ENCODE results near the gene RAB7B. TPM values are rescaled to one million over a fixed set of nuclear protein-coding genes. Genes with fewer than 3 reads are reported as not detected.

RAB7B gene
- total and polyA plus RNA-seq, 2 of the 13 experiments (the other 11 are each of a cell fraction or from before 2014, with no cell fraction given) = 0.05 to 0.46 TPM

- POLR2A ChIA-PET = no interaction called here
- Histone ChIP-seq H3K4me3 (replicated peaks in 1 of 3; ENCODE audit: insufficient read depth in 1 of 3, low read depth in 2 of 3, low read length in 3 of 3) (no peak overlapping the region), H3K4me1 (ENCODE audit: insufficient read depth, low read length) (peaks cover 10% of the 10 kb centered on the region), H3K27ac (ENCODE audit: extremely low read length, insufficient read depth, low read length) (no peak overlapping the region), H3K4me2 (ENCODE audit: low read depth, low read length) (no peak overlapping the region), H3K36me3 (replicated peaks in 1 of 2; ENCODE audit: control insufficient read depth in 1 of 2, insufficient read depth in 2 of 2, low read length in 2 of 2) (no peaks in the 10 kb centered on the region), H4K20me1 (ENCODE audit: insufficient read depth, low read length) (no peaks in the 10 kb centered on the region), H3K27me3 (ENCODE audit: control insufficient read depth in 1 of 2, insufficient read depth in 2 of 2, low read length in 2 of 2) (peaks cover 5 to 41% of the 10 kb centered on the region in 2 experiments; a peak in 3 of 5 replicates), H3K9me3 (ENCODE audit: low read length) (no peaks in the 10 kb centered on the region), H2AFZ (ENCODE audit: low read length) (no peak overlapping the region), H3K9ac (ENCODE audit: insufficient read depth, low read depth, low read length) (no peak overlapping the region), H3K79me2 (ENCODE audit: insufficient read depth, low read length) (no peaks in the 10 kb centered on the region)
- intact Hi-C loops (cut with micrococcal nuclease; ENCODE audit: unreplicated experiment) = no loop called here
- ATAC-seq (no peak), FAIRE-seq (no peak), DNase-seq (ENCODE audit: low spot score) (no peak)
- in situ Hi-C loops (cut with HindIII; ENCODE audit: extremely low pct_ligation_motif_present, low pct_unique_long_range_greater_than_20kb) = loop anchor here (5.0 kb wide), 1 partner anchor 39 kb away; no protein-coding TSS in a partner anchor
- BruUV-seq (replicated peaks) = no TSS peak
- TF ChIP-seq PCBP2 (optimal IDR thresholded peaks at IDR 0.05; ENCODE audit: low read depth, low read length, poor library complexity, severe bottlenecking) (no peak), YEATS4 (CRISPR knock-in tag; IDR thresholded peaks at IDR 0.05; ENCODE audit: borderline replicate concordance) (no peak), TFDP1 (CRISPR knock-in tag; IDR thresholded peaks at IDR 0.05; ENCODE audit: borderline replicate concordance) (no peak), ZNF891 (CRISPR knock-in tag; IDR thresholded peaks at IDR 0.05) (no peak), ZNF20 (CRISPR knock-in tag; IDR thresholded peaks at IDR 0.05) (no peak), HOXA9 (CRISPR knock-in tag; IDR thresholded peaks at IDR 0.05; ENCODE audit: borderline replicate concordance) (no peak), RBFOX2 (IDR thresholded peaks at IDR 0.05; ENCODE audit: low read depth, low read length) (no peak), TAF1 (CRISPR knock-in tag; IDR thresholded peaks at IDR 0.05) (no peak), FOXC1 (CRISPR knock-in tag; IDR thresholded peaks at IDR 0.05; ENCODE audit: borderline replicate concordance) (no peak), ZNF569 (CRISPR knock-in tag; IDR thresholded peaks at IDR 0.05; ENCODE audit: borderline replicate concordance) (no peak), GABPA (IDR thresholded peaks at IDR 0.05; ENCODE audit: low read depth, low read length) (no peak), GABPA (CRISPR knock-in tag; IDR thresholded peaks at IDR 0.05; ENCODE audit: low read depth) (no peak), CSRNP2 (CRISPR knock-in tag; conservative IDR thresholded peaks at IDR 0.05; ENCODE audit: low read depth) (no peak), RBM22 (optimal IDR thresholded peaks at IDR 0.05; ENCODE audit: low read length) (no peak), ARHGAP35 (CRISPR knock-in tag; IDR thresholded peaks at IDR 0.05; ENCODE audit: borderline replicate concordance) (no peak), RBAK (CRISPR knock-in tag; IDR thresholded peaks at IDR 0.05) (no peak)
- CTCF ChIA-PET (ENCODE audit: low intra/inter-chr PET ratio, low total read pairs) = no interaction called here
- WGBS (ENCODE audit: low lambda C conversion rate) = 36% methylated on average over 5 of the region's 5 CpGs
Measured at GRCh38 chr1:205928317-205928716, 74.9 kb downstream of the RAB7B start.
